ENCODE data around the gene LIMK1.
"Not testable (repeated sequence)": the region's sequence is repeated elsewhere in the genome, so short reads cannot be mapped to it uniquely, and the experiment has no call there.

LIMK1 gene

GRCh38 chr7:74121401-74122249 lies 38.0 kb downstream of the LIMK1 start:
- Histone ChIP-seq H4K20me1 (ENCODE audit: insufficient read depth, low read length) (no peaks in the 10 kb centered on the region), H3K4me2 (ENCODE audit: low read depth, low read length) (no peak overlapping the region), H3K9me3 (replicated peaks; ENCODE audit: insufficient read depth, low read length) (no peaks in the 10 kb centered on the region), H3F3A (ENCODE audit: insufficient read depth, low read length) (no peaks in the 10 kb centered on the region), H3K4me3 (ENCODE audit: low read length) (no peak overlapping the region), H3K36me3 (replicated peaks; ENCODE audit: insufficient read depth, low read length) (no peaks in the 10 kb centered on the region), H3K4me1 (ENCODE audit: low read length) (no peaks in the 10 kb centered on the region), H3K27me3 (replicated peaks; ENCODE audit: insufficient read depth, low read length) (no peaks in the 10 kb centered on the region), H3K79me2 (ENCODE audit: low read length) (no peaks in the 10 kb centered on the region), H3K9ac (ENCODE audit: low read length) (no peak overlapping the region), H3K27ac (ENCODE audit: low read length) (no peak overlapping the region), H2AFZ (ENCODE audit: low read length) (no peak overlapping the region), H3K9me2 (replicated peaks; ENCODE audit: insufficient read depth, low read length) (no peaks in the 10 kb centered on the region)
- TF ChIP-seq EZH2 (optimal IDR thresholded peaks at IDR 0.05; ENCODE audit: low read depth, low read length): no peak
- TF ChIP-seq CTCF (IDR thresholded peaks at IDR 0.05; ENCODE audit: low read length): no peak
- TF ChIP-seq EZH2phosphoT487 (IDR thresholded peaks at IDR 0.05; ENCODE audit: low read length): no peak
- DNase-seq: no peak

- not testable (repeated sequence) for H3K9ac ChIP-seq (ENCODE audit: low read length); H3K4me3 ChIP-seq (ENCODE audit: low read length); H3K9me3 ChIP-seq (replicated peaks; ENCODE audit: insufficient read depth, low read length); H3K36me3 ChIP-seq (replicated peaks; ENCODE audit: insufficient read depth, low read length); H3K79me2 ChIP-seq (ENCODE audit: low read length); H2AFZ ChIP-seq (ENCODE audit: low read length); H3F3A ChIP-seq (ENCODE audit: insufficient read depth, low read length); H3K4me1 ChIP-seq (ENCODE audit: low read length); H3K27me3 ChIP-seq (replicated peaks; ENCODE audit: insufficient read depth, low read length); H4K20me1 ChIP-seq (ENCODE audit: insufficient read depth, low read length); H3K27ac ChIP-seq (ENCODE audit: low read length); DNase-seq; H3K9me2 ChIP-seq (replicated peaks; ENCODE audit: insufficient read depth, low read length); H3K4me2 ChIP-seq (ENCODE audit: low read depth, low read length)
These were observed 40.3 kb downstream of the LIMK1 start for GRCh38 chr7:74123892-74124291.

GRCh38 chr7:74126220-74126880 lies 42.7 kb downstream of the LIMK1 start:
- Histone ChIP-seq H3K4me1 (ENCODE audit: low read length) (no peaks in the 10 kb centered on the region), H3K79me2 (ENCODE audit: low read length) (no peaks in the 10 kb centered on the region), H3K36me3 (replicated peaks; ENCODE audit: insufficient read depth, low read length) (no peaks in the 10 kb centered on the region), H2AFZ (ENCODE audit: low read length) (no peak overlapping the region), H3F3A (ENCODE audit: insufficient read depth, low read length) (no peaks in the 10 kb centered on the region), H3K9me3 (replicated peaks; ENCODE audit: insufficient read depth, low read length) (no peaks in the 10 kb centered on the region), H3K27ac (ENCODE audit: low read length) (no peak overlapping the region), H3K9ac (ENCODE audit: low read length) (no peak overlapping the region), H4K20me1 (ENCODE audit: insufficient read depth, low read length) (no peaks in the 10 kb centered on the region), H3K4me3 (ENCODE audit: low read length) (no peak overlapping the region), H3K27me3 (replicated peaks; ENCODE audit: insufficient read depth, low read length) (no peaks in the 10 kb centered on the region), H3K4me2 (ENCODE audit: low read depth, low read length) (no peak overlapping the region), H3K9me2 (replicated peaks; ENCODE audit: insufficient read depth, low read length) (no peaks in the 10 kb centered on the region)
- no peak for DNase-seq
- no peak for TF ChIP-seq CTCF (IDR thresholded peaks at IDR 0.05; ENCODE audit: low read length)

- no peak for DNase-seq
- no peaks in the 10 kb centered on the region for H3K9me3 ChIP-seq (replicated peaks; ENCODE audit: insufficient read depth, low read length)
- no peak for TF ChIP-seq CTCF (IDR thresholded peaks at IDR 0.05; ENCODE audit: low read length)
- no peak for TF ChIP-seq EZH2phosphoT487 (IDR thresholded peaks at IDR 0.05; ENCODE audit: low read length)
- no peak for TF ChIP-seq EZH2 (optimal IDR thresholded peaks at IDR 0.05; ENCODE audit: low read depth, low read length)
These were observed 46.3 kb downstream of the LIMK1 start for GRCh38 chr7:74129887-74130286.

More at GRCh38 chr7:74129887-74130286, 46.3 kb downstream of the LIMK1 start:
- no peak overlapping the region for H3K9ac ChIP-seq (ENCODE audit: low read length)
- no peaks in the 10 kb centered on the region for H3K36me3 ChIP-seq (replicated peaks; ENCODE audit: insufficient read depth, low read length)
- no peaks in the 10 kb centered on the region for H3K9me2 ChIP-seq (replicated peaks; ENCODE audit: insufficient read depth, low read length)
- no peaks in the 10 kb centered on the region for H3F3A ChIP-seq (ENCODE audit: insufficient read depth, low read length)
- no peaks in the 10 kb centered on the region for H3K4me1 ChIP-seq (ENCODE audit: low read length)
- no peak overlapping the region for H3K4me3 ChIP-seq (ENCODE audit: low read length)
- H3K27ac ChIP-seq (ENCODE audit: low read length): no peak overlapping the region
- no peak overlapping the region for H3K4me2 ChIP-seq (ENCODE audit: low read depth, low read length)
- no peaks in the 10 kb centered on the region for H3K79me2 ChIP-seq (ENCODE audit: low read length)
- no peaks in the 10 kb centered on the region for H4K20me1 ChIP-seq (ENCODE audit: insufficient read depth, low read length)
- no peak overlapping the region for H2AFZ ChIP-seq (ENCODE audit: low read length)
- H3K27me3 ChIP-seq (replicated peaks; ENCODE audit: insufficient read depth, low read length): no peaks in the 10 kb centered on the region
